IMR-90 (cell line): ENCODE data around the gene CCDC148. TPM values are rescaled to one million over a fixed set of nuclear protein-coding genes. Genes with fewer than 3 reads are reported as not detected.

Experiments
- ATAC-seq: fragments of 200-7000 bp; cut with Tn5 transposase; 2 replicates; pipeline ENCODE4 v1.9.1; 2020; ENCODE audit warnings: low read depth, mild to moderate bottlenecking, moderate library complexity
- BruUV-seq: library from RNA; stranded (reverse); fragments of 400-500 nt; replicated peaks from 2 replicates; lab custom pipeline; 2021; lab: Mats Ljungman, UMichigan
- CTCF ChIA-PET: fragments of 300-600 bp; formaldehyde crosslinking; extraction: SDS; loops from one replicate; lab custom pipeline; 2021; ENCODE audit warnings: antibody characterized with exemption; lab: Yijun Ruan, JAX
- POLR2A ChIA-PET: fragments of 300-600 bp; sonication (Branson Sonifier 250); formaldehyde crosslinking; loops from one replicate; lab custom pipeline; 2022; ENCODE audit warnings: antibody characterized with exemption; ENCODE audit not compliant: unreplicated experiment; lab: Charles Lee
- DNase-seq: peaks from one replicate; pipeline ENCODE4 v3.0.0; 2013
- H2AFZ ChIP-seq: replicated peaks from 2 replicates; pipeline ENCODE3; 2013; ENCODE audit warnings: low read length, mild to moderate bottlenecking; ENCODE audit not compliant: poor library complexity
- H2AK5ac ChIP-seq: 2 replicates; pipeline ENCODE4 v1.6.1; 2013; ENCODE audit warnings: low read depth, low read length, inconsistent platforms
- H2AK9ac ChIP-seq: replicated peaks from 2 replicates; pipeline ENCODE3; 2013; ENCODE audit warnings: mild to moderate bottlenecking, low read depth, low read length, moderate library complexity; ENCODE audit not compliant: poor library complexity
- H2BK120ac ChIP-seq: 2 replicates; pipeline ENCODE4 v1.6.1; 2013; ENCODE audit warnings: low read depth, low read length, inconsistent platforms
- H2BK15ac ChIP-seq: 3 replicates; pipeline ENCODE4 v1.6.1; 2013; ENCODE audit warnings: low read depth, low read length, inconsistent platforms
- H2BK20ac ChIP-seq: 2 replicates; pipeline ENCODE4 v1.6.1; 2013; ENCODE audit warnings: low read depth, mild to moderate bottlenecking, inconsistent platforms, low read length, moderate library complexity
- H2BK5ac ChIP-seq: 2 replicates; pipeline ENCODE4 v1.6.1; 2013; ENCODE audit warnings: mild to moderate bottlenecking, low read depth, low read length, inconsistent platforms; ENCODE audit not compliant: poor library complexity, severe bottlenecking
- H3K14ac ChIP-seq: replicated peaks from 2 replicates; pipeline ENCODE4 v1.6.1; 2013; ENCODE audit warnings: low read depth, low read length, inconsistent platforms
- H3K18ac ChIP-seq: 2 replicates; pipeline ENCODE4 v1.6.1; 2013; ENCODE audit warnings: low read depth, low read length, control low read depth
- H3K23ac ChIP-seq: 2 replicates; pipeline ENCODE4 v1.6.1; 2013; ENCODE audit warnings: low read depth, low read length, inconsistent platforms
- H3K27ac ChIP-seq: 2 replicates; pipeline ENCODE4 v1.5.1; 2013; ENCODE audit warnings: mild to moderate bottlenecking, control low read depth, low read length; ENCODE audit not compliant: insufficient read depth
- H3K27me3 ChIP-seq: 2 replicates; pipeline ENCODE4 v1.6.1; 2013; ENCODE audit warnings: low read length; ENCODE audit not compliant: control insufficient read depth, insufficient read depth
- H3K36me3 ChIP-seq: 2 replicates; pipeline ENCODE4 v1.6.1; 2013; ENCODE audit warnings: low read length, mixed read lengths; ENCODE audit not compliant: control insufficient read depth, insufficient read depth
- H3K4ac ChIP-seq: 2 replicates; pipeline ENCODE4 v1.6.1; 2013; ENCODE audit warnings: low read depth, low read length, inconsistent platforms
- H3K4me1 ChIP-seq: 2 replicates; pipeline ENCODE4 v1.6.1; 2013; ENCODE audit warnings: low read length, mixed read lengths; ENCODE audit not compliant: control insufficient read depth, insufficient read depth
- H3K4me2 ChIP-seq: 2 replicates; pipeline ENCODE4 v1.6.1; 2013; ENCODE audit warnings: low read depth, mild to moderate bottlenecking, control low read depth, low read length, moderate library complexity
- H3K4me3 ChIP-seq: 2 replicates; pipeline ENCODE4 v1.5.1; 2013; ENCODE audit warnings: low read depth, mild to moderate bottlenecking, control low read depth, low read length, moderate library complexity; ENCODE audit not compliant: insufficient read depth
- H3K56ac ChIP-seq: 2 replicates; pipeline ENCODE4 v1.6.1; 2013; ENCODE audit warnings: low read length, inconsistent platforms; ENCODE audit not compliant: insufficient read depth; ENCODE audit errors: extremely low read depth
- H3K79me1 ChIP-seq, 2 experiments: 2 replicates each; pipeline ENCODE4 v1.6.1; 2013; ENCODE audit warnings: low read length in 2 of 2, inconsistent platforms in 1 of 2, low read depth in 1 of 2
- H3K9ac ChIP-seq: 2 replicates; pipeline ENCODE4 v1.6.1; 2013; ENCODE audit warnings: low read depth, low read length, control low read depth
- H3K9me1 ChIP-seq: 2 replicates; pipeline ENCODE4 v1.6.1; 2013; ENCODE audit warnings: low read length, inconsistent platforms; ENCODE audit not compliant: insufficient read depth
- H3K9me3 ChIP-seq: 2 replicates; pipeline ENCODE4 v1.6.1; 2013; ENCODE audit warnings: low read length; ENCODE audit not compliant: control insufficient read depth, insufficient read depth
- H4K20me1 ChIP-seq: 2 replicates; pipeline ENCODE4 v1.6.1; 2013; ENCODE audit warnings: low read length, inconsistent platforms; ENCODE audit not compliant: insufficient read depth
- H4K5ac ChIP-seq: 2 replicates; pipeline ENCODE4 v1.6.1; 2013; ENCODE audit warnings: mild to moderate bottlenecking, low read depth, low read length, control low read depth
- H4K8ac ChIP-seq, 2 experiments: 2 replicates each; pipeline ENCODE4 v1.6.1; 2013; ENCODE audit warnings: low read depth in 2 of 2, low read length in 2 of 2, control low read depth in 1 of 2, inconsistent platforms in 1 of 2
- H4K91ac ChIP-seq: 2 replicates; pipeline ENCODE4 v1.6.1; 2013; ENCODE audit warnings: low read depth, low read length, inconsistent platforms; ENCODE audit not compliant: insufficient read depth
- CTCF ChIP-seq: conservative IDR thresholded peaks from 2 replicates; pipeline ENCODE4 v1.5.1; 2012; ENCODE audit warnings: mild to moderate bottlenecking, low read depth, low read length, improper control_type of control experiment
- ELK1 ChIP-seq: fragments of 150-350 bp; IDR thresholded peaks from 2 replicates; pipeline ENCODE4 v1.6.1; 2016; ENCODE audit warnings: low read depth, mild to moderate bottlenecking, low read length, moderate library complexity, borderline replicate concordance
- FOS ChIP-seq: fragments of 150-350 bp; IDR thresholded peaks from 2 replicates; pipeline ENCODE4 v1.6.1; 2016; ENCODE audit warnings: low read depth, low read length
- MAFK ChIP-seq: IDR thresholded peaks from 2 replicates; pipeline ENCODE4 v1.6.1; 2012; ENCODE audit warnings: low read depth, low read length, improper control_type of control experiment
- MAZ ChIP-seq: IDR thresholded peaks from 2 replicates; pipeline ENCODE4 v1.6.1; 2012; ENCODE audit warnings: low read depth, mild to moderate bottlenecking, low read length, improper control_type of control experiment, moderate library complexity, borderline replicate concordance
- MXI1 ChIP-seq: IDR thresholded peaks from 2 replicates; pipeline ENCODE4 v1.6.1; 2012; ENCODE audit warnings: low read depth, mild to moderate bottlenecking, low read length, moderate library complexity, borderline replicate concordance
- POLR2A ChIP-seq: IDR thresholded peaks from 2 replicates; pipeline ENCODE4 v1.6.1; 2012; ENCODE audit warnings: mild to moderate bottlenecking, low read depth, low read length
- RAD21 ChIP-seq: IDR thresholded peaks from 2 replicates; pipeline ENCODE4 v1.6.1; 2012; ENCODE audit warnings: low read length, improper control_type of control experiment
- RFX5 ChIP-seq: IDR thresholded peaks from 2 replicates; pipeline ENCODE4 v1.8.0; 2012; ENCODE audit warnings: low read depth, mild to moderate bottlenecking, low read length, moderate library complexity
- SMC3 ChIP-seq: fragments of 150-350 bp; IDR thresholded peaks from 2 replicates; pipeline ENCODE4 v1.6.1; 2016; ENCODE audit warnings: low read depth, mild to moderate bottlenecking, antibody characterized with exemption, low read length, moderate library complexity
- USF2 ChIP-seq: fragments of 150-350 bp; IDR thresholded peaks from 2 replicates; pipeline ENCODE4 v1.6.1; 2017; ENCODE audit warnings: mild to moderate bottlenecking, antibody characterized with exemption, low read length, low read depth
- WGBS, 2 experiments: methylation state at CpG; one replicate each; pipeline versions ENCODE4 v1.1.5 to v1.1.7; 2013; ENCODE audit warnings: missing lambda C conversion rate in 2 of 2; ENCODE audit not compliant: insufficient read length in 1 of 2; ENCODE audit errors: extremely low coverage in 2 of 2; 5-methylcytosine and 5-hydroxymethylcytosine counted together
- dilution Hi-C: fragments of 300-500 bp; cut with HindIII; formaldehyde crosslinking; loops from one replicate; pipeline ENCODE4 v1.14.3; 2018; ENCODE audit warnings: low sequenced_read_pairs; ENCODE audit not compliant: unreplicated experiment
- in situ Hi-C: fragments of 300-500 bp; cut with MboI; formaldehyde crosslinking; loops from 3 replicates; pipeline ENCODE4 v1.14.3; 2019; ENCODE audit warnings: low sequenced_read_pairs, inconsistent platforms, mixed read lengths
- intact Hi-C: fragments of 100-400 bp; cut with micrococcal nuclease; formaldehyde crosslinking; loops from 2 replicates; pipeline ENCODE4 v1.10.0; 2022
- polyA plus RNA-seq, 3 experiments: library from polyadenylated mRNA; depleted of rRNA; stranded (reverse); fragments of >200 nt; gene quantifications; 2 replicates each; pipeline ENCODE4 v1.2.3, GENCODE V29; 2012; ENCODE audit warnings: low replicate concordance in 1 of 3
- total RNA-seq: library from RNA; depleted of rRNA; stranded (reverse); fragments of >200 nt; gene quantifications from 2 replicates; pipeline ENCODE4 v1.2.3, GENCODE V29; 2012

CCDC148 gene
- total and polyA plus RNA-seq, 2 of the 4 experiments (the other 2 are of a cell fraction) = 0.18 to 0.31 TPM

- no peak overlapping the region for H3K4me3 ChIP-seq
- H2AK9ac ChIP-seq = no peak overlapping the region
- TF ChIP-seq RAD21 (no peak), MXI1 (no peak), RFX5 (no peak), FOS (no peak), USF2 (no peak), CTCF (no peak), ELK1 (no peak), POLR2A (no peak), SMC3 (no peak), MAZ (no peak), MAFK (no peak)
- no peaks in the 10 kb centered on the region for H3K27me3 ChIP-seq
- no peak overlapping the region for H3K56ac ChIP-seq
- H3K9me1 ChIP-seq = no peaks in the 10 kb centered on the region
- in situ Hi-C loops (no loop called here), intact Hi-C loops (no loop called here), dilution Hi-C loops (no loop called here)
- ATAC-seq = no peak
- BruUV-seq = no TSS peak
- no peak overlapping the region for H3K9ac ChIP-seq
- H3K14ac ChIP-seq = no peak overlapping the region
- DNase-seq = no peak
- no peak overlapping the region for H4K91ac ChIP-seq
- no peak overlapping the region for H2BK15ac ChIP-seq
- H3K36me3 ChIP-seq = no peaks in the 10 kb centered on the region
- no peak overlapping the region for H3K4ac ChIP-seq
- H2BK120ac ChIP-seq = no peak overlapping the region
- H3K23ac ChIP-seq = no peak overlapping the region
- H2AFZ ChIP-seq = no peak overlapping the region
- H3K79me1 ChIP-seq = no peaks in the 10 kb centered on the region
- H4K5ac ChIP-seq = no peak overlapping the region
- H2AK5ac ChIP-seq = no peak overlapping the region
- WGBS, 2 experiments = no CpG with 5 or more reads among the region's 2 CpGs
- ChIA-PET POLR2A (no interaction called here), CTCF (no interaction called here)
- H3K4me1 ChIP-seq = no peaks in the 10 kb centered on the region
- H3K9me3 ChIP-seq = no peaks in the 10 kb centered on the region
- no peak overlapping the region for H3K4me2 ChIP-seq
- H3K18ac ChIP-seq = no peak overlapping the region
- no peaks in the 10 kb centered on the region for H4K20me1 ChIP-seq
- no peak overlapping the region for H2BK5ac ChIP-seq
- H2BK20ac ChIP-seq = no peak overlapping the region
- no peak overlapping the region for H3K27ac ChIP-seq
- no peak overlapping the region for H4K8ac ChIP-seq
Measured at GRCh38 chr2:158266111-158266510, 190.4 kb downstream of the CCDC148 start.
